ENCODE results near the gene RGMA. TPM values are rescaled to one million over a fixed set of nuclear protein-coding genes. Genes with fewer than 3 reads are reported as not detected.

RGMA gene
- total RNA-seq, 4 donors from 2014 or later = 99.0 to 307 (median 112) TPM

- TF ChIP-seq EP300 (IDR thresholded peaks at IDR 0.05) (no peak), POLR2A (IDR thresholded peaks at IDR 0.05) (no peak), POLR2AphosphoS5 (IDR thresholded peaks at IDR 0.05) (no peak)
- TF ChIP-seq, protein P1, sequence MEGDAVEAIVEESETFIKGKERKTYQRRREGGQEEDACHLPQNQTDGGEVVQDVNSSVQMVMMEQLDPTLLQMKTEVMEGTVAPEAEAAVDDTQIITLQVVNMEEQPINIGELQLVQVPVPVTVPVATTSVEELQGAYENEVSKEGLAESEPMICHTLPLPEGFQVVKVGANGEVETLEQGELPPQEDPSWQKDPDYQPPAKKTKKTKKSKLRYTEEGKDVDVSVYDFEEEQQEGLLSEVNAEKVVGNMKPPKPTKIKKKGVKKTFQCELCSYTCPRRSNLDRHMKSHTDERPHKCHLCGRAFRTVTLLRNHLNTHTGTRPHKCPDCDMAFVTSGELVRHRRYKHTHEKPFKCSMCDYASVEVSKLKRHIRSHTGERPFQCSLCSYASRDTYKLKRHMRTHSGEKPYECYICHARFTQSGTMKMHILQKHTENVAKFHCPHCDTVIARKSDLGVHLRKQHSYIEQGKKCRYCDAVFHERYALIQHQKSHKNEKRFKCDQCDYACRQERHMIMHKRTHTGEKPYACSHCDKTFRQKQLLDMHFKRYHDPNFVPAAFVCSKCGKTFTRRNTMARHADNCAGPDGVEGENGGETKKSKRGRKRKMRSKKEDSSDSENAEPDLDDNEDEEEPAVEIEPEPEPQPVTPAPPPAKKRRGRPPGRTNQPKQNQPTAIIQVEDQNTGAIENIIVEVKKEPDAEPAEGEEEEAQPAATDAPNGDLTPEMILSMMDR (IDR thresholded peaks at IDR 0.05) = no peak
- H3K27ac ChIP-seq = peak overlapping the region; percentile 27 to 97 (median 90)
- no peaks in the 10 kb centered on the region for H3K27me3 ChIP-seq
- ATAC-seq = peak; percentile 61
- WGBS, 2 donors (ENCODE audit: low coverage in 1 of 2) = 57 to 100% methylated on average over 1 to 10 of the region's 38 CpGs
- H3K4me3 ChIP-seq = peak overlapping the region in 1 of 2 donors; percentile 11
- no peaks in the 10 kb centered on the region for H3K9me3 ChIP-seq
- peaks cover 16 to 96% (median 44%) of the 10 kb centered on the region in 3 donors for H3K4me1 ChIP-seq
- H3K36me3 ChIP-seq = peaks cover 0 to 22% of the 10 kb centered on the region in 2 donors
Observed at GRCh38 chr15:93066224-93066681, 22.8 kb downstream of the RGMA start.

- H3K4me1 ChIP-seq = peaks cover 20 to 99% (median 47%) of the 10 kb centered on the region in 3 donors
- no peaks in the 10 kb centered on the region for H3K9me3 ChIP-seq
- ATAC-seq = no peak
- H3K27me3 ChIP-seq = no peaks in the 10 kb centered on the region
- H3K36me3 ChIP-seq = peaks cover 0 to 22% of the 10 kb centered on the region in 2 donors
- WGBS, 2 donors (ENCODE audit: low coverage in 1 of 2) = 73% methylated on average over 2 of the region's 23 CpGs; no CpG with 5 or more reads in 1 of the 2 donors
- peak overlapping the region; percentile 4 to 97 (median 90) for H3K27ac ChIP-seq
- peak overlapping the region in 1 of 2 donors; percentile 11 for H3K4me3 ChIP-seq
- no peak for TF ChIP-seq POLR2AphosphoS5 (IDR thresholded peaks at IDR 0.05)
- TF ChIP-seq, protein P1 (IDR thresholded peaks at IDR 0.05) = no peak
- TF ChIP-seq EP300 (IDR thresholded peaks at IDR 0.05) = no peak
- TF ChIP-seq POLR2A (IDR thresholded peaks at IDR 0.05) = no peak
Observed at GRCh38 chr15:93065641-93066045, 23.4 kb downstream of the RGMA start.

DNA sequence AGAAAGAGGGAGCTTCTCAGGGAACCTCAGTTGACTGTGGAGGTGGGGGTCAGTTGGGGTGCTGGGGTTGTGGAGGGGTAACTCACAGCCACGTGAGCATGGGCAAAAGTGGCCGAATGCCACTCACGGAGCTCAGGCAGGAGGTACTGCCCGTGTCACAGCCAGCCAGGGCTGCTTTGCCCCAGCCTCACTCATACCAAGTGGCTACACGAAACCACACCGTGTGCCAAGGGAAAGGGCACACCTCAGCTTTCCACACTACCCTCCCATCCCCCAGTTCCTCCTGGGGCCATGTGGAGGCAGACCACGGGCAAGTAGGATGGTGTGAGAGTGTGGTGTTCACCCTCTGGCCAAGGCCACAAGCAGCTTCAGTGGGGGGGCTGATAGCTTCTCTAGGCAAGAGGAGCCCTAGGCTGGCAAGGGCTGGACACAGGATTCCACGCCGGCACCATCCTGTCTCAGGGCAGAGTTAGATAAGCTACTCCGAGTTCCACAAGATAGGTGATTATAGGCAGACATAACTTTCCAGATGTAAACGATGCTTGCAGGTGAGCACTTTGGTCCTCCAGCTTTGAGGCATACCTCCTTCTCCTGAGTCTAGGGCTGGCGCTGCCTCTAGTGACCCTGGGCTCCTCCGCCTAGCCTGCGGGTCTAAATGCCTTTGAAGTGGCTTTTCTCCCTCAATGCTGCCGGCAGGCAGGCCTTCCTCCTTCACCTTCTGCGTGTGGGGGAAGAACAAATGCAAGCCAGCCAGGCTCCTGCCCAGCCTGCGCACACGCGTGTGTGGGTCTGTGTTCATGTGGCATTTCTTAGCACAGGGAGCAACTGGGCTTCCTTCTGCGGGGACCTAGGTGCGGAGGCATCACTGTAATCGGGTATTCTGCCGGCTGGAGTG lies 25.0 kb downstream of the RGMA start:
- peaks cover 0 to 26% of the 10 kb centered on the region in 2 donors for H3K36me3 ChIP-seq
- H3K27me3 ChIP-seq = no peaks in the 10 kb centered on the region
- no peak for ATAC-seq
- peak overlapping the region; percentile 56 to 97 (median 90) for H3K27ac ChIP-seq
- no peaks in the 10 kb centered on the region for H3K9me3 ChIP-seq
- peak overlapping the region in 1 of 2 donors; percentile 28 for H3K4me3 ChIP-seq
- no peak for TF ChIP-seq POLR2AphosphoS5 (IDR thresholded peaks at IDR 0.05)
- TF ChIP-seq POLR2A (IDR thresholded peaks at IDR 0.05) = no peak
- TF ChIP-seq, protein P1 (IDR thresholded peaks at IDR 0.05) = no peak
- TF ChIP-seq EP300 (IDR thresholded peaks at IDR 0.05) = no peak
- WGBS, 2 donors (ENCODE audit: low coverage in 1 of 2) = 48 to 80% methylated on average over 1 to 5 of the region's 23 CpGs
- H3K4me1 ChIP-seq = peaks cover 20 to 99% (median 60%) of the 10 kb centered on the region in 3 donors

GRCh38 chr15:93063262-93063671 lies 25.7 kb downstream of the RGMA start:
- peak overlapping the region; percentile 56 to 97 (median 90) for H3K27ac ChIP-seq
- ATAC-seq = no peak

More at GRCh38 chr15:93063262-93063671, 25.7 kb downstream of the RGMA start:
- H3K4me3 ChIP-seq = peak overlapping the region in 1 of 2 donors; percentile 28
- 23% methylated on average over 4 of the region's 8 CpGs; no CpG with 5 or more reads in 1 of the 2 donors for WGBS, 2 donors (ENCODE audit: low coverage in 1 of 2)
- H3K27me3 ChIP-seq = no peaks in the 10 kb centered on the region
- TF ChIP-seq POLR2AphosphoS5 (IDR thresholded peaks at IDR 0.05) (no peak), EP300 (IDR thresholded peaks at IDR 0.05) (no peak), POLR2A (IDR thresholded peaks at IDR 0.05) (no peak)
- TF ChIP-seq, protein P1 (IDR thresholded peaks at IDR 0.05) = no peak
- peaks cover 0 to 28% of the 10 kb centered on the region in 2 donors for H3K36me3 ChIP-seq
- H3K4me1 ChIP-seq = peaks cover 20 to 99% (median 59%) of the 10 kb centered on the region in 3 donors
- no peaks in the 10 kb centered on the region for H3K9me3 ChIP-seq
